Endodermal cell (in vitro differentiated cells): ENCODE results near the gene EP300. TPM values are rescaled to one million over a fixed set of nuclear protein-coding genes. Genes with fewer than 3 reads are reported as not detected.

Source experiments
- DNase-seq: peaks from one replicate; pipeline ENCODE4 v3.0.0-alpha.2; 2017
- H3K27ac ChIP-seq: 2 replicates; pipeline ENCODE4 v1.5.1; 2013; ENCODE audit warnings: mild to moderate bottlenecking, low read depth, low read length, moderate library complexity
- H3K27me3 ChIP-seq: 2 replicates; pipeline ENCODE4 v1.6.1; 2013; ENCODE audit warnings: mild to moderate bottlenecking, low read length, moderate library complexity; ENCODE audit not compliant: insufficient read depth, control insufficient read depth, poor library complexity, severe bottlenecking
- H3K36me3 ChIP-seq: 2 replicates; pipeline ENCODE4 v1.7.0; 2013; ENCODE audit warnings: mild to moderate bottlenecking, low read length, moderate library complexity; ENCODE audit not compliant: control insufficient read depth, insufficient read depth
- H3K4me1 ChIP-seq: one replicate; pipeline ENCODE4 v1.7.0; 2013; ENCODE audit warnings: low read length; ENCODE audit not compliant: control insufficient read depth, insufficient read depth
- H3K4me3 ChIP-seq: 2 replicates; pipeline ENCODE4 v1.5.1; 2013; ENCODE audit warnings: mild to moderate bottlenecking, low read length, moderate library complexity
- H3K9ac ChIP-seq: 2 replicates; pipeline ENCODE4 v1.6.1; 2013; ENCODE audit warnings: mild to moderate bottlenecking, low read length, moderate library complexity; ENCODE audit not compliant: poor library complexity, severe bottlenecking; ENCODE audit errors: extremely low read depth
- H3K9me3 ChIP-seq: 2 replicates; pipeline ENCODE4 v1.6.1; 2013; ENCODE audit warnings: mild to moderate bottlenecking, low read length, moderate library complexity; ENCODE audit not compliant: control insufficient read depth
- H3K27ac Mint-ChIP-seq: 2 replicates; pipeline ENCODE4 v1.8.0; 2020; ENCODE audit warnings: mixed read lengths
- H3K27me3 Mint-ChIP-seq: 2 replicates; pipeline ENCODE4 v1.8.0; 2021; ENCODE audit warnings: mild to moderate bottlenecking, mixed read lengths; ENCODE audit not compliant: insufficient read depth
- H3K36me3 Mint-ChIP-seq: 2 replicates; pipeline ENCODE4 v1.8.0; 2020; ENCODE audit warnings: low read depth, mixed read lengths
- H3K4me1 Mint-ChIP-seq: 2 replicates; pipeline ENCODE4 v1.8.0; 2020; ENCODE audit warnings: mixed read lengths
- H3K4me3 Mint-ChIP-seq: 2 replicates; pipeline ENCODE4 v1.8.0; 2020; ENCODE audit warnings: mild to moderate bottlenecking, moderate library complexity, mixed read lengths
- H3K9me3 Mint-ChIP-seq: 2 replicates; pipeline ENCODE4 v1.8.0; 2020; ENCODE audit warnings: mild to moderate bottlenecking, mixed read lengths
- CTCF ChIP-seq: fragments of 200-600 bp; sonication (generic); conservative IDR thresholded peaks from 2 replicates; pipeline ENCODE4 v1.5.0; 2021; ENCODE audit warnings: antibody characterized with exemption, mild to moderate bottlenecking
- WGBS, 2 experiments: methylation state at CpG; one replicate each; pipeline versions ENCODE4 v1.1.5 to v1.1.7; 2013; ENCODE audit warnings: missing lambda C conversion rate in 2 of 2, mixed read lengths in 1 of 2; ENCODE audit not compliant: insufficient coverage in 1 of 2, insufficient read length in 1 of 2; 5-methylcytosine and 5-hydroxymethylcytosine counted together
- total RNA-seq, 2 donors: library from RNA; stranded (reverse); fragmentation: NEBNext Ultra II Directional in 1 of 2; extraction: Animal tissue kit (Norgen Biotek cat#: 25700) in 1 of 2; gene quantifications; 2 replicates in 1 of 2; 3 replicates in 1 of 2; pipeline ENCODE4 v1.2.1, GENCODE V29; 2021

The EP300 gene
- total RNA-seq, 2 donors from 2014 or later: 95.5 to 130 TPM

- H3K27me3 Mint-ChIP-seq: no peaks in the 10 kb centered on the region
- no peak overlapping the region for H3K9ac ChIP-seq
- DNase-seq: no peak
- no peak overlapping the region for H3K4me3 Mint-ChIP-seq
- H3K36me3 Mint-ChIP-seq: peaks cover 73% of the 10 kb centered on the region
- TF ChIP-seq CTCF: no peak
- no peaks in the 10 kb centered on the region for H3K9me3 ChIP-seq
- no peak overlapping the region for H3K4me3 ChIP-seq
- H3K27me3 ChIP-seq: no peaks in the 10 kb centered on the region
- 99 to 100% methylated on average over 2 of the region's 2 CpGs for WGBS, 2 experiments
- H3K36me3 ChIP-seq: peaks cover 91% of the 10 kb centered on the region
- H3K9me3 Mint-ChIP-seq: no peaks in the 10 kb centered on the region
- no peak overlapping the region for H3K27ac ChIP-seq
- H3K4me1 ChIP-seq: no peaks in the 10 kb centered on the region
- H3K4me1 Mint-ChIP-seq: no peaks in the 10 kb centered on the region
- H3K27ac Mint-ChIP-seq: peak overlapping the region; percentile 45
These were observed 30.8 kb downstream of the EP300 start for GRCh38 chr22:41123151-41123550.

GRCh38 chr22:41124086-41124485 lies 31.7 kb downstream of the EP300 start:
- H3K36me3 ChIP-seq: peaks cover 93% of the 10 kb centered on the region
- DNase-seq: no peak

GRCh38 chr22:41127451-41127850 lies 35.1 kb downstream of the EP300 start:
- WGBS, 2 experiments: 90 to 95% methylated on average over 2 to 5 of the region's 5 CpGs
- H3K27ac Mint-ChIP-seq: no peak overlapping the region
- Histone ChIP-seq H3K27me3 (no peaks in the 10 kb centered on the region), H3K4me3 (no peak overlapping the region), H3K36me3 (peaks cover 94% of the 10 kb centered on the region), H3K27ac (no peak overlapping the region), H3K4me1 (no peaks in the 10 kb centered on the region), H3K9me3 (no peaks in the 10 kb centered on the region), H3K9ac (no peak overlapping the region)
- no peaks in the 10 kb centered on the region for H3K27me3 Mint-ChIP-seq
- H3K4me1 Mint-ChIP-seq: no peaks in the 10 kb centered on the region
- DNase-seq: no peak
- H3K36me3 Mint-ChIP-seq: peaks cover 79% of the 10 kb centered on the region
- TF ChIP-seq CTCF: no peak
- no peak overlapping the region for H3K4me3 Mint-ChIP-seq
- H3K9me3 Mint-ChIP-seq: no peaks in the 10 kb centered on the region

More at GRCh38 chr22:41124086-41124485, 31.7 kb downstream of the EP300 start:
- no peak overlapping the region for H3K27ac Mint-ChIP-seq
- H3K9me3 Mint-ChIP-seq: no peaks in the 10 kb centered on the region
- no peak overlapping the region for H3K4me3 ChIP-seq
- H3K27ac ChIP-seq: no peak overlapping the region
- H3K4me3 Mint-ChIP-seq: no peak overlapping the region
- H3K36me3 Mint-ChIP-seq: peaks cover 77% of the 10 kb centered on the region
- H3K9ac ChIP-seq: no peak overlapping the region
- 95% methylated on average over 8 to 9 of the region's 9 CpGs for WGBS, 2 experiments
- TF ChIP-seq CTCF: no peak
- no peaks in the 10 kb centered on the region for H3K27me3 Mint-ChIP-seq
- H3K4me1 ChIP-seq: no peaks in the 10 kb centered on the region
- H3K4me1 Mint-ChIP-seq: no peaks in the 10 kb centered on the region
- no peaks in the 10 kb centered on the region for H3K9me3 ChIP-seq
- H3K27me3 ChIP-seq: no peaks in the 10 kb centered on the region
